Vagina (tissue), 2 donors: ENCODE results near the gene MARVELD2. TPM values are rescaled to one million over a fixed set of nuclear protein-coding genes. Genes with fewer than 3 reads are reported as not detected.
A peak's percentile ranks its signal among the peaks of the same experiment; 100 is the strongest.
"Not testable (repeated sequence)": the region's sequence is repeated elsewhere in the genome, so short reads cannot be mapped to it uniquely, and the experiment has no call there.

ENCODE experiments used
- DNase-seq, 2 donors: peaks; one replicate each; pipeline ENCODE4 v3.0.0-alpha.2; 2017; ENCODE audit errors: extremely low spot score in 2 of 2
- H3K27ac ChIP-seq: fragments of 200-600 bp; sonication (generic); one replicate; pipeline ENCODE4 v1.5.1; 2019
- H3K27me3 ChIP-seq: fragments of 200-600 bp; sonication (generic); one replicate; pipeline ENCODE4 v1.5.1; 2019
- H3K36me3 ChIP-seq, 2 donors: fragments of 200-600 bp; sonication (generic); one replicate each; pipeline ENCODE4 v1.5.1; 2017 to 2019
- H3K4me1 ChIP-seq: fragments of 200-600 bp; sonication (generic); one replicate; pipeline ENCODE4 v1.5.1; 2019
- H3K4me3 ChIP-seq, 2 donors: fragments of 200-600 bp; sonication (generic); 1 replicate in 1 of 2; 2 replicates in 1 of 2; pipeline ENCODE4 v1.5.1; 2016 to 2019
- H3K9me3 ChIP-seq: fragments of 200-600 bp; sonication (generic); one replicate; pipeline ENCODE4 v1.5.1; 2019
- POLR2A ChIP-seq, 2 donors: fragments of 450-650 bp; IDR thresholded peaks; one replicate each; pipeline ENCODE4 v1.6.1; 2017; ENCODE audit warnings: antibody characterized with exemption in 2 of 2, mild to moderate bottlenecking in 2 of 2, moderate library complexity in 2 of 2
- POLR2AphosphoS5 ChIP-seq, 2 donors: sonication (generic); formaldehyde crosslinking; IDR thresholded peaks; one replicate each; pipeline ENCODE4 v1.9.0; 2017; ENCODE audit warnings: antibody characterized with exemption in 2 of 2, mild to moderate bottlenecking in 2 of 2, low read depth in 1 of 2; ENCODE audit not compliant: insufficient read depth in 1 of 2
- intact Hi-C: fragments of 100-400 bp; cut with DNase I; formaldehyde crosslinking; loops from one replicate; pipeline ENCODE4 v1.15.1; 2023
- total RNA-seq: library from RNA; depleted of rRNA; stranded (reverse); fragments of >200 nt; gene quantifications from one replicate; pipeline ENCODE4 v1.2.3, GENCODE V29; 2016
- TF ChIP-seq, protein P1 (sequence below), 3 experiments: fragments of 450-650 bp in 2 of 3; fragments of 200-600 bp in 1 of 3; sonication (generic) in 1 of 3; IDR thresholded peaks; one replicate each; pipeline ENCODE4 v1.5.1; 2017 to 2019; ENCODE audit warnings: antibody characterized with exemption in 3 of 3, mild to moderate bottlenecking in 2 of 3, moderate library complexity in 2 of 3

The MARVELD2 gene
- total RNA-seq, result 6.4 TPM

DNA sequence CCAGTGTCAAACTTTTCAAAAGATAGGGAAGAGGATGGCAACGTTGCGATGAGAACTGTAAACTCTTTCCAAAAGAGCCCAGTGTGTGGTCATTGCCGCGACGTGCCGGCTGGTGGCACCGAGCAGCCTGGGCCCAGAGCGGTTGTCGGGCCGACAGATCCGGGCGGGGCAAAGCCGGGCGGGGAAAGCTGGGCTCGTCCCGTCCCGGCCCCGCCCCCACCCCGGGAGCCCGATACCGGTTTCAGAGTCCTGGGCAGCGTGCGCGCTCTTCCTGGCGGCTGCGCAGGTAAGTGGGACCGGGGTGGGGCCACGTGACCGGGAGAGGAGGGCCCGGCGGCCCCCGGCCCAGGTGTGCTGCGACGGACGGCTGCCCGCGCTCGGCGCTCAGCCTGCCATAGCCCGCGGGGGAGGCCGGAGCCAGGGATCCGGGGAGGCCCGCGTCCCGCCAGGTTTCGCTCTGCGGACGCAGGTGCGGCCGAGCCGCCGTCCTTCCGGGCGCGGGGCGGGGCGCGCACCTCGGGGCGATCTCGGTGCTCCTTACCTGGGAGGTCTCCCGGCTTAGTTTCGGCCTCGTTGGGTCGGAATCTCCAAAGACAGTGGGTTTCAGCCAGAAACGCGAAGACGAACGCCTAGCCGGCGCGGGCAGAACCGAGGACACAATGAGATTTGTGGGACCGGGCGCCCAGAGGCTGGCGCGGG, at the start of gene MARVELD2:
Gene MARVELD2 (plus strand): TSS at position 232 of the 699 bp plus-strand sequence. CDS start 4,270 bp downstream, outside the sequence.
- DNase-seq, result no peak
- Histone ChIP-seq H3K27me3 (no peaks in the 10 kb centered on the region), H3K4me3 (peak within 1 kb of the TSS; percentile 47 to 82), H3K4me1 (peaks cover 9% of the 10 kb centered on the region), H3K27ac (peak within 1 kb of the TSS; percentile 47), H3K9me3 (no peaks in the 10 kb centered on the region), H3K36me3 (peaks cover 0 to 18% of the 10 kb centered on the region in 2 donors)
- TF ChIP-seq POLR2AphosphoS5 (IDR thresholded peaks at IDR 0.05; ENCODE audit: insufficient read depth in 1 of 2, low read depth in 1 of 2) (peak; percentile 22 to 23), POLR2A (IDR thresholded peaks at IDR 0.05) (no peak)
- intact Hi-C loops, result no loop called here

DNA sequence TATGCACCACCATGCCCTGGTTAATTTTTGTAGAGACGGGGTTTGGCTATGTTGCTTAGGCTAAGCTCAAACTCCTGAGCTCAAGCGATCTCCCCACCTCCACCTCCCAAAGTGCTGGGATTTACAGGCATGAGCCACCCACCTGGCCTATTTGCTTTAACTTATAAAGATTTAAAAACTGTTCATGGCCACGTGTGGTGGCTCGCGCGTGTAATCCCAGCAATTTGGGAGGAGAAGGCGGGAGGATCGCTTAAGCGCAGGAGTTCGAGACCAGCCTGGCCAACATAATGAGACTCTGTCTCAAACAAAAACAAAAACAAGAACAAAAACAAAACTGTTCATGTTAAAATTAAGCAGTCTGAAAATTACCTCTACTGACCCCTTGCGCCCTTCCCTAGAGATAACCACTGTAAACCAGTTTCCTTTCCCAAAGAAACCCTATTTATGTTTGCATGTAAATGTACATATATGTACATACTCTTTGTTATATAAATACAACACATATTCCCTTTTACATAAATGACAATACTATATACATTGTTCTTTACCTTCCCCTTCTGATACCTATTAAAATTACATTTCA, 47.1 kb upstream of the MARVELD2 start:
- H3K4me1 ChIP-seq, result peaks cover 28% of the 10 kb centered on the region
- H3K9me3 ChIP-seq, result no peaks in the 10 kb centered on the region
- H3K27me3 ChIP-seq, result no peaks in the 10 kb centered on the region
- H3K4me3 ChIP-seq, result peak overlapping the region in 1 of 2 donors; percentile 73
- TF ChIP-seq POLR2AphosphoS5 (IDR thresholded peaks at IDR 0.05; ENCODE audit: insufficient read depth in 1 of 2, low read depth in 1 of 2) (no peak), POLR2A (IDR thresholded peaks at IDR 0.05) (no peak)
- TF ChIP-seq, protein P1, sequence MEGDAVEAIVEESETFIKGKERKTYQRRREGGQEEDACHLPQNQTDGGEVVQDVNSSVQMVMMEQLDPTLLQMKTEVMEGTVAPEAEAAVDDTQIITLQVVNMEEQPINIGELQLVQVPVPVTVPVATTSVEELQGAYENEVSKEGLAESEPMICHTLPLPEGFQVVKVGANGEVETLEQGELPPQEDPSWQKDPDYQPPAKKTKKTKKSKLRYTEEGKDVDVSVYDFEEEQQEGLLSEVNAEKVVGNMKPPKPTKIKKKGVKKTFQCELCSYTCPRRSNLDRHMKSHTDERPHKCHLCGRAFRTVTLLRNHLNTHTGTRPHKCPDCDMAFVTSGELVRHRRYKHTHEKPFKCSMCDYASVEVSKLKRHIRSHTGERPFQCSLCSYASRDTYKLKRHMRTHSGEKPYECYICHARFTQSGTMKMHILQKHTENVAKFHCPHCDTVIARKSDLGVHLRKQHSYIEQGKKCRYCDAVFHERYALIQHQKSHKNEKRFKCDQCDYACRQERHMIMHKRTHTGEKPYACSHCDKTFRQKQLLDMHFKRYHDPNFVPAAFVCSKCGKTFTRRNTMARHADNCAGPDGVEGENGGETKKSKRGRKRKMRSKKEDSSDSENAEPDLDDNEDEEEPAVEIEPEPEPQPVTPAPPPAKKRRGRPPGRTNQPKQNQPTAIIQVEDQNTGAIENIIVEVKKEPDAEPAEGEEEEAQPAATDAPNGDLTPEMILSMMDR (IDR thresholded peaks at IDR 0.05), result no peak
- intact Hi-C loops, result no loop called here
- peaks cover 0 to 21% of the 10 kb centered on the region in 2 donors for H3K36me3 ChIP-seq
- H3K27ac ChIP-seq, result no peak overlapping the region
- DNase-seq, result no peak

- intact Hi-C loops, result no loop called here
- no peaks in the 10 kb centered on the region for H3K27me3 ChIP-seq
- peaks cover 0 to 21% of the 10 kb centered on the region in 2 donors for H3K36me3 ChIP-seq
- no peaks in the 10 kb centered on the region for H3K9me3 ChIP-seq
- peaks cover 29% of the 10 kb centered on the region for H3K4me1 ChIP-seq
- no peak for DNase-seq
- peak overlapping the region; percentile 73 to 77 for H3K4me3 ChIP-seq
- TF ChIP-seq POLR2A (IDR thresholded peaks at IDR 0.05) (no peak), POLR2AphosphoS5 (IDR thresholded peaks at IDR 0.05; ENCODE audit: insufficient read depth in 1 of 2, low read depth in 1 of 2) (no peak)
- H3K27ac ChIP-seq, result peak overlapping the region; percentile 91
Observed at GRCh38 chr5:69368458-69369339, 46.2 kb upstream of the MARVELD2 start.

DNA sequence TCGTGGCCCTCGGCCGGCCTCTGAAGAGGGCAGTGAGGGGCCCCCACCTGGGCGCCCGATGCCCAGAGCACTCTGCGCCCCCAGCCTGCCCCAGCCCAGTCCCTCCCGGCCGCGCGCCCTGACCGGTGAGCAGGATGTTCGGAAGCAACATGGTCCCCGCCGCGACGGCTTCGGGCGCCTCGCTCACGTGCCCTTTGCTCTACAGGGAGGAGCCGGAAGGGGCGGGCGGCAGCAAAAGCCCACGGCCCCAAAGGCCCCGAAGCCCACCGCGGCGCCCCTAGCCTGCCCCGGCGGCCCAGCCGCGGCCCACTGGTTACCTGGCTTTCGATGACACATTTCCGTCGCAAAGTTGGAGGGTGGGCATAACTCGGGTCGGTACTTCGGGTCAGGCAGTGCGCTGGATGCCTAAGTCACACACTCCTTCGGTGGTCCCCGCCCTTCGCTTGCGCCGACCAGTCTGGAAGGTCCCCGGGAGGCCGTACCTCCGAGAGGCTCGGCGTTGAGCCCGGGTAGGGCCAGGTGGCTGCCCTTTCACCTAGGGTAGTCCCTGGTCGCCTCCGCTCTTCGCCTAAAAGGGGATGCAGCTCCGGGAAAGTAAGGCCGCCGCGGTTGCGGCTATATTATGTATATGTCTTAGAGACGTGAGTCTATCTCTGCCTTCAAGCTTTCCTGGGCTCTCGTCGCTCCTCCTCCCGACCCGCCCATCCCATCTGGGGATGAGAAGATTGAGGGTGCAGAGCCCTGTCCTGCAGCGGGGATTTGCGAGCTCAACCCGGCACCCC, 45.4 kb upstream of the MARVELD2 start, which contains the start of the genes AK6, RAD17 and TAF9:
Gene AK6 (minus strand): TSS at position 181 of the 782 bp plus-strand sequence. CDS start 30 bp downstream, at position 151.
Gene RAD17 (plus strand): TSS at position 479 of the 782 bp plus-strand sequence. CDS start 2,391 bp downstream, outside the sequence.
Gene TAF9 (minus strand): TSS at position 181 of the 782 bp plus-strand sequence. CDS start 3,783 bp downstream, outside the sequence.
- peak within 1 kb of the TSS; percentile 73 to 77 for H3K4me3 ChIP-seq
- peaks cover 29% of the 10 kb centered on the region for H3K4me1 ChIP-seq
- peaks cover 0 to 21% of the 10 kb centered on the region in 2 donors for H3K36me3 ChIP-seq
- H3K27ac ChIP-seq, result peak within 1 kb of the TSS; percentile 91
- TF ChIP-seq POLR2A (IDR thresholded peaks at IDR 0.05) (peak in 1 of 2 donors; percentile 75), POLR2AphosphoS5 (IDR thresholded peaks at IDR 0.05; ENCODE audit: insufficient read depth in 1 of 2, low read depth in 1 of 2) (peak; percentile 22 to 96)
- TF ChIP-seq, protein P1 (IDR thresholded peaks at IDR 0.05), result peak in 1 of 3 experiments; percentile 5
- intact Hi-C loops, result no loop called here
- H3K27me3 ChIP-seq, result no peaks in the 10 kb centered on the region
- no peaks in the 10 kb centered on the region for H3K9me3 ChIP-seq
- peak in 1 of 2 donors; percentile 95 for DNase-seq

GRCh38 chr5:69370335-69370734, 44.6 kb upstream of the MARVELD2 start:
- Histone ChIP-seq H3K36me3 (peaks cover 0 to 20% of the 10 kb centered on the region in 2 donors), H3K4me1 (peaks cover 29% of the 10 kb centered on the region), H3K27ac (peak overlapping the region; percentile 91), H3K4me3 (peak overlapping the region; percentile 73 to 77)
- DNase-seq, intact Hi-C loops, H3K27me3 ChIP-seq, H3K9me3 ChIP-seq: not testable (repeated sequence)
